T follicular helper cell (primary cell): Measurements from ENCODE around the gene FAM228B.
"Not testable (repeated sequence)": the region's sequence is repeated elsewhere in the genome, so short reads cannot be mapped to it uniquely, and the experiment has no call there.

ENCODE experiments used
- DNase-seq: peaks from one replicate; pipeline ENCODE4 v3.0.0-alpha.2; 2020; ENCODE audit warnings: low read depth

FAM228B gene

DNA sequence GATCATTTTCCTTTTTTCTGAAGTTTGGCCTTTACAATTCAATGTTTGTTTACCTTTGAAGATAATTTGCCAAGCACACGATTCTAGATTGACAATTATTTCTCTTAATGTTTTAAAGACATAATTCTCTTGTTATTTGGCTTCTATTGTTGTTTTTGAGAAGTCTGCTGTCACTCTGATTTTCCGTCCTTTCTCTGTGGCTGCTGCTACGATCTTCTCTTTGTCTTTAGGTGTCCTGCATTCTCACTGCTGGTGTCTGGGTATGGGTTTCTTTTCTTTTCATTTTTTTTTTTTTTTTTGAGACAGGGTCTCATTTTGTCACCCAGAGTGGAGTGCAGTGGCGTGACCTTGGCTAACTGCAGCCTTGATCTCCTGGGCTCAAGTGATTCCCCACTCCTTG, 36.4 kb downstream of the FAM228B start:
- no peak for DNase-seq

DNA sequence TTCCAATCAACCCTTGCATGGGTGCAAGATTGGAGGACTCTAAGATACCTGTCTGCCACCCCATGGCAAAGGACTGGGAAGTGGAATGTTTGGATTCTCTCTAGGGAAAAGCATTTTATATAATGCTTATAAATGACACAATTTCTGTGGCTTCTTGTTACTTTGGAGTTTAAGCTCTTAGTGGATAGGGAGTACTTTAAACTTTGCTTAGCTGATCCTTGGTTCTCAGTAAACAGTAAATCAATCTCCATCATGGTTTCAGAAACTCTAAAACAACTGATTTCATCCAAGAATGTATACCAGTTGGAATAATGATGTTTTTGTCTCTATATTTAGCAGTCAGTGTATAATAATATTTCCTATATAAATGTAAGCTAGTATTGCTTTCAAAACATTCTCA, 37.5 kb downstream of the FAM228B start:
- no peak for DNase-seq

DNA sequence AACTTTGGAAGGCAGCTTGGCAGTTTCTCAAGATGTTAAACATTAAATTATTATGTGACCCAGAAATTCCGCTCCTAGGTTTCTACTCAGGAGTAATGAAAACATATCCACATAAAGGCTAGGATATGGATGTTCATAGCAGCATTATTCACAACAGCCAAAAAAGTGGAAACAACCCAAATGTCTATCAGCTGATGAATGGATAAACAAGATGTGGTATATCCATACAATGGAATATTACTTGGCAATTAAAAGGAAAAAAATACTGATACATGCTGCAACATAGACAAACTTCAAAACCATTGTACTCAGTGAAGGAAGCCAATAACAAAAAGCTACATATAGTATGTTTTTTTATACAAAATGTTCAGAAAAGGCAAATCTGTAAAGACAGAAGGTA, 39.2 kb downstream of the FAM228B start:
- DNase-seq, result no peak

DNA sequence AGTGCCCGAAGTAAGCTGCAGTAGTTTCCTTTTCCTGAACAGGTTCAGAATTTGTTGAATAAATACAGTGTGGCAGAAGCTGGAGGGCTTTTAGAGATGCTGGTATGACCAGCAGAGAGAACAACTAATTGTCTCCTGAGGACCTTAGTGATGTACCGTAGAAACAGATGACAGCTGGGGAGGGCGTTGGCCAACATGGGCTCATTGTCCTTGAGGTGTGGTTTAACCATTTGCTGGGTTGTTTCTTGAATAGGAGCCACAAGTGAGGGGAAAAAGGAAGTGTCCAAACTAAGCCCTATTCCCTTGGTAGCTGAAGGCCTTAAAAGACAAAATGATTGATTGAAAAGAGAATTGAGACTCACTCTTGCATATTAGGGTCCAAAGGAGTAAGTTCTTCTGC, 39.9 kb downstream of the FAM228B start:
- DNase-seq, result no peak

DNA sequence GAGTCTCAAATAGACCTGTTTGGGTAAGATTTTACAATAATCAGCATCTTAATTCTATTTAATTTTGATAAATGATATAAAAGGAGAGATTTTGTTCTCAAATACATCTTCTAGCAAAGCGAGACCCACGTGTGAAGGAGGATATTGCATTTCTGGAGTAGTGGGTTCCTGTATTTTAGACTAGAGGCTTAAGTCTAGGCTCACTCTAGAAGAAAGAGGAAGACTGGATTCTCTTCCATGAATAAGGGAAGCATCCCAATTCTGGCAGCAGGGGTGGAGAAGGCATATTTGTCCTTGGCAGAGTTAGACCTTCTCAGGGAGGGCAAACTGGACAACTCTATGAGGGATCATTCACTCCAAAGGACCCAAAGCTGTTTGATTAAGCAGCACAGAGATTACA, 40.3 kb downstream of the FAM228B start:
- no peak for DNase-seq

DNA sequence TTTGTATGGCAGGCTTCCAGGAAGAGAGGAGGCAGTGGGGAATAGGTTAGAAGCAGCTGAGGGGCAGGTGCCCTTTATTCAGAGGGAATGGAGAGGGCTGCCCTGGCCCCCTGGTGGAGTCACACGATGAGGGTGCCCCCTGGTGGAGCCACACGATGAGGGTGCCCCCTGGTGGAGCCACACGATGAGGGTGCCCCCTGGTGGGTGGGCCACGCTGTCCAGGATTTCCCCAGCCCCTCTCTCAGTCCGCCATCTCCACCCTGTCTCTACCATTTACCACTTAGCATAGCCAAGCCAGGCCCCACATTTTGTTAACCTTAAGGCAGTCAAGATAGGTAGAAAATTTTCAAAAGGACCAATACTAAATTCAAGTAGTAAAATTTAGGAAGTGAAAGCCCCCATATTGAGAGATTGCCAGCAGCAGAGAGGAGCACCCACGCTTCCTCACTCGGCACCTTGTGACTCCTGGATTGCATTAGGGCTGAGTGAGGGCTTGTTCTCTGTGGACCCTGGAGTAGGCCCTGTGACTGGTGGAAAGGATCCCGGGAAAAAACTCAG, 41.2 kb downstream of the FAM228B start:
- DNase-seq, result peak; percentile 8

DNA sequence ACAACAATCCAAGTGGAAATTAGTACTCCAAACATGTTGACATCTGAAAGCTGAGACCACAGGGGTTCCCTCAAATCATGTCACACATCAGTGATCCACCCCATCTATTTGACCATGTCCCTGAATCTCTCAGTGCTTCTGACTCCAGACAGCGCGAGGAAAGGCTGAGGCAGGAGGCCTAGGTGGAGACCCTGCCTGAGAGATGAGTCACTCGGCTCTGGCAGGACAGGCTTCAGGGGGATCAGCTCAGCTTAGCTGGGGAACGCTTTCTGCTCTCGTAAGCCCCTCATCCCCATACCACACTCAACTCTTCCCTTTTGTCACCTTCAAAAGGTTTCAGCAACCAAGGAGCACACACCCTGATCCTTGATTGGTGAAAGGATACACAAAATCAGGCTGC, 45.8 kb downstream of the FAM228B start:
- DNase-seq, result no peak

DNA sequence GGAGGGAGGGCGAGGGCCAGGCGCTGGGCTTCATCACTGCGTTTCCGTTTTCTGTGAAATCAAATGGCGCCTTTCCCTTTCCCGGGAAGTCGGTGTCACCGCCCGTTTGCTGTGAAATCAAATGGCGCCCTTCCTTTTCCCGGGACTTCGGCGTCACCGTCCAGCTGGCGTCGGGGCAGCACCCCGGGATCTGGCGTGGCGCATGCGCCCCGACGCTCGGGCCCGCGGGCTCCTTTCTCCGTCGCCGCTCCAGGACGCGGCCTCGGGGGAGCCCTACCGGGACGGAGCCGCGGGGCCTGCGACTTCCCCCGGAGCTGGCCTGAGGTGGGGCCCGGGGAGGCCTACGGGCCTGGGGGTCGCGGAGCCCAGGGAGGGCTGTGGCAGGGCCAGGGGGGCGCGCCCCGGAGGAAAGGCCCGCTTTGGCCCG, 51.6 kb downstream of the FAM228B start, which contains the start of gene FAM228A:
TSS of gene FAM228A (plus strand) at position 203 of the 427 bp plus-strand sequence. CDS start 428 bp downstream, outside the sequence.
- DNase-seq, result no peak

DNA sequence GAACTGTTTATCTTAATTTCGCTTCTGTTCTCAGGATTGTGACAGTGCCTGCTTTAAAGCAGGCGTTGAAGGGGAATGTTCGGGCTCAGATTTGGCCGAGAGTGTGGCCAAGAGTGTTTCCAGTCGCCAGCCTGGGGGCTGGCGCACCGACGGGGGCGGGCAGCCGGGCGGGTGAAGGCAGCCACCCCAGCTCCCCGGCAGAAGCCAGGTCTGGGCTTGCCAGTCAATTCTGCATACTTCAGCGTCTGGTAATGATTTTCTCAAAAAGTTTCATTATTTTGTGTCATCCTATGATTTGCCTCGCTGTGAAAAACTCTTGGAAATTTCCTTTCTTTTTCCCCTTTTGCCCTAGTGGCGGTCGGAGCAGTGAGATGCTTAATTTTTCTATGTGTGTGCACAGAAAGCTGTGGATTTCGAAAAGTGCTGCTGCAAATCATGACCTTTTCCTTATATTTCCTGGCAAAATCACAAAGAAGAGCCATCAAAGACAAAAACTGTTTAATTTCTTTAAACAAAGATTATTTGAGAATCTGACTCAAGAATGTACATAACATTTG, 52.4 kb downstream of the FAM228B start:
- no peak for DNase-seq

DNA sequence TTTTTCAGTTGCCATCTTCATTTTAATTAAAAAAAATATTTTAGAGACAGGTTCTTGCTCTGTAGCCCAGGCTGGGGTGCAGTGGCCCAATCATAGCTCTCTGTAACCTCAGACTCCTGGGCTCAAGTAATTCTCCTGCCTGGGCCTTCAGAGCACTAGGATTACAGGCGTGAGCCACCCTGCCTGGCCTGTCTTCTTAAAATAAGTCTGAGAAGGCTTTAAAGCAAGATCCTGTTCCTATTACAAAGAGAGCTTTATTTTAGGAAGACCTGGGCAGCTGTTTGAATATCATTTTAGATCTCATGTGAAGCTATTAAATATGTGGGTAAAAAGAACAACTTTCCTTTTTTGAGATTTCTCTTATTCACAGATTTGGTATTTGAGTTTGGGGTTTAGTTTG, 53.1 kb downstream of the FAM228B start:
- no peak for DNase-seq

DNA sequence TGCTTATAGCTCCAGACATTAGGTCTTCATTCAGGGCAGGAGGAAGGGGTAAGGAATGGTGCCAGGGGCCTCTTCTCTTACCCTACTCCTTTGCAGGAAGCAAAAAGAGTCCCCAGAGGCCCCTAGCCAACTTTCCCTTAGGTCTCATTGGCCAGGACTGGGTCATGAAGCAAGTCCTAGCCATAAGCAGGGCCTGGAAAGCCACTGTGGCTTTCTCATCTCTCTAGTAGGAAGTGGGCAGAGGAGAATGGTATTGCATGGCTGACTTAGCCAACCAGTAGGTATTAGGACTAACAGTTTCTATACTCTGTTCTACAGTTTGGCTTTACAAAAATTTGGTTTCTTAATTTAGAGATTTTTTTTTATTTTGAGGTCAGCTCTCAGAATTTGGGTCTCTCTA, 56.4 kb downstream of the FAM228B start:
- no peak for DNase-seq

DNA sequence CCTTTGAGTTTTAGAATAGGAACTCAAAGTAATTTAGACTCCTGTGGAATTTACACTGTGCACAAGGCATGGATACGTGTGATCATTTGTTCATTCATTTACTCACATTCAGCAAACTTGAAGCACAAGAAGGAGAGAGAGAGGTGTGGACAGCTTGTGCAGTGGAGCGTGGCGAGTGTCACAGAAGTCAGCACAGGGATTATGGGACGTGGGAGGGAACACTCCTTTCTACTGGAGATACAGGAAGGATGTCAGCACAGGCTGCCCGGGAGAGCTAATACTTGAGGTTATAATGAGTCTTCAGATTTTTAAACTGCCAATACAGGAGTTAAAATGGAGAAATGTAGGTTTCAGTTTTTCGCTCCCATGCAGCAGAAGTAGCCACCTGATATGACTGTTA, 58.6 kb downstream of the FAM228B start:
- DNase-seq, result no peak

DNA sequence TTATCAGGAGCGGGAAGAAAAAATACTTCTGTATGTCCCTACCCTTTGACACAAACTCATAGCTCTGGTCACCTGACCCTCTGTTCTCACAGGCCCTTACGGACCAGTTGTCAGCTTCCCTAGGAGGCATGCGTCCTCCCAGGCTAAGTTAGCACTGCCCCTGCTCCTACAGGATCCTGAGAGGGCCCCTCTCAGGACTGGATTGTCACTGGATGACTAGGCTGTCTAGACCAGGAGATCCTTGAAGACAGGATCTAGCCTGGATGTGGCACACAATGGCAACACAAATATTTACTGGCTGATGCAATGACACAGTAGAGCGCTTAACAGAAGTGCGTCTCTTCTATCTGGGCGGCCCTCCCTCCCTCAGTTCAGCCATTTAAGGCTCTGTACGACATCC, 59.2 kb downstream of the FAM228B start:
- DNase-seq, result no peak

DNA sequence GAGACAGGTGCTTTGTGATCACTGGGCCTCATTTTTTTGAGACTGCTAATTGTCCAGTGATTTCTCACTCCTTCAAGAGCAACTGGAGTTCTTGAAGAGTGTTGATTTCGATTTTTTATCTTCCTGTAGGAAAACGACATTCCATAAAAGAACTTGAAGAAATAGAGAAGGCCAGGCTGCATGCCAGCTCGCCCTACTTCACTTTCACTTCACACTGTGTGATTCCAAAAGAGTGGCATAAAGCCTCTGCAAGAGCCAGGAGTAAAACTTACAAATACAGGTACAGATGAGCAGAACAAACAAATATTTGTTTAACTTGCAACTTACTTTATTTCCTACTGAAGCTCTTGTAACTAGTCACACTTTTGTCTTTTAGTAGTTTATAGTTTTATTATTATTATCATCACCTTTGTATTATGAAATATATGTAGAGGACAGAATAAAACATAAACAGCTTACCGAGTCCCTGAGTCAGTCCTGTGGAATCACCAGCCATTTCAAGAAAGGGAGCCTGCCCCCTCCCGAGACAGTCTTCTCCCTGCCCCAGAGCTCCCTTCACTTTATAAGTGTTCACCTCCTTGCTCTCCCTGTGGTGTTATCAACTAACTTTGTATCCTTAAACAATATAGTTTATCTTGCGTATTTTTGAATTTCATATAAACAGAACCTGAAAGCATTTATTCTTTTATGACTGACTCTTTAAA, 60.2 kb downstream of the FAM228B start:
- DNase-seq, result no peak

DNA sequence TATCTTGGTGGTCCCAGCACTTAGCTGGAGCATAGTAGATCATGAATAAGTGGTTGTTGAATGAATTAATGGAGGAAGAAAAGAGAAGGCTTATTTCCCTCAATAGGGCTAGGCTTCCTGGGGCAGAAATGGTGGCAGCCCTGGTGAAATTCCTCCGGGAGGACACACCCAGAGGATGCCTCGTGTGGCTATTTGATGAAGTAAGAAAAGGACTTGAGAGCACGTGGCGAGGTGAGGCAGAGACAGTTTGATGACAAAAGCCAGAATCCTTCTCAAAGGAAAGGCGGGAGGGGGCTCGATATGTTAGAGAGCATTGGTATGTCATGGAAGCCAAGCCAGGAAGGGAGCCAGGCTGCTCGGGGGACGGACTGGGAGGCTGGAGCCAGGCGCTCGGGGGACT, 66.3 kb downstream of the FAM228B start:
- DNase-seq, result no peak

DNA sequence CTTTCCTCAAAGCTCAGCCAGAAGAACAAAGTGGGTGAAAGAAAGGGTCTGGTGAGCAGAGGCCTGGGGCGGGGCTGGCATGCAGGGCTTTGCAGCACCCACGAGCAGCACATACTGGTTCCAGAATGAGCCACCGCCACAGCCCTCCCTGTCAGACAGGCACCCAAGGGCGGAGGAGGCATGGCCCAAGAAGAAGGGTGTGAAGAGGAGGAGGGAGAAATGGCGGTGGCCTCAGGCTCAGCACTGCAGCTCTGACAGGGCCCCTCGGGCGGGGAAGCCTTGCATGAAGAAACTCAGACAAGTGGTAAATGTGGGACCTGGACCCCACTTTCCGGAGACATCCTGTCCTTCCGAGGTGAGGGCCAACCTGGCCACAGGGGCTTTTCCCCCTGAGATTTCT, 67.2 kb downstream of the FAM228B start:
- DNase-seq, result no peak

DNA sequence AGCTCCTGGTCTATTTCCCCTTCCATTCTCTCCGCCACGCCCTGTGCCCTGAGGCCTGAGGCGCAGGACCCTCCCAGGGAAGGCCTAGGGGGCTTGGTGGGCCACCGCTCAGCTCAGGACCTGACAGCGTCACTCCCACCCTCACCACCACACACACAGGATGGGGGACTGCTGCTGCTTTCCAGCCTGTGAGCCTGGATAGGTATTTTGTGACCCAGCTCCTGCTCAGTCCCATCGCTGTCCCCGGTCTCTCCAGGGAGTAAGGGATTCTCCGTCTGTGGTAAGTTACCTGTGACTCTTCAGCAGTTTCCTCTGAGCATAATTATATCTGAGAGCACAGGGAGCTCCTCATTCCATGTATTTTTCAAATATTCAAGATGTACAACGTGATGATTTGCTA, 67.9 kb downstream of the FAM228B start:
- no peak for DNase-seq

DNA sequence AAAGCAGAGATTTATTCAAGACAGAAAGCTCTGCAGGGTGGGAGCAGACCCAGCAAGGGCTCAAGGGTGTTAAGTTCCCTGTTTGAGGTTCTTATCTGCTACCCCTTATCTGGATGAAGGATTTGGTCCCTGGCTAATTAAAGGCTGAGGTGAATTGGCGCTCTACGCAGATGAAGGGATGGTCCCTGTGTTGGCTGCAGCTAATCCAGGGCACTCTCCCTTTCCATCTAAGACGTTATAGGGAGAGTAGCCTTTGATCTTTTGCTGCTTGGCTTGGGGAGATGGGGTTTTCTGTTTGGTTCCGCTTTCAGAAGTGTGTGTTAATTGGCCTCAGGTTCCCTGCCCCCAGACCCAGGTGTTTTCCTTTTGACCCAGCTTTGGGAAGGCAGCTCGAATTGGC, 68.6 kb downstream of the FAM228B start:
- no peak for DNase-seq

DNA sequence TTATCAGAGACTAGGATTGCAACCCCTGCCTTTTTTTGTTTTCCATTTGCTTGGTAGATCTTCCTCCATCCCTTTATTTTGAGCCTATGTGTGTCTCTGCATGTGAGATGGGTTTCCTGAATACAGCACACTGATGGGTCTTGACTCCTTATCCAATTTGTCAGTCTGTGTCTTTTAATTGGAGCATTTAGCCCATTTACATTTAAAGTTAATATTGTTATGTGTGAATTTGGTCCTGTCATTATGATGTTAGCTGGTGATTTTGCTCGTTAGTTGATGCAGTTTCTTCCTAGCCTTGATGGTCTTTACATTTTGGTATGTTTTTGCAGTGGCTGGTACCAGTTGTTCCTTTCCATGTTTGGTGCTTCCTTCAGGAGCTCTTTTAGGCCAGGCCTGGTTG, 73.9 kb downstream of the FAM228B start:
- DNase-seq, result not testable (repeated sequence)

DNA sequence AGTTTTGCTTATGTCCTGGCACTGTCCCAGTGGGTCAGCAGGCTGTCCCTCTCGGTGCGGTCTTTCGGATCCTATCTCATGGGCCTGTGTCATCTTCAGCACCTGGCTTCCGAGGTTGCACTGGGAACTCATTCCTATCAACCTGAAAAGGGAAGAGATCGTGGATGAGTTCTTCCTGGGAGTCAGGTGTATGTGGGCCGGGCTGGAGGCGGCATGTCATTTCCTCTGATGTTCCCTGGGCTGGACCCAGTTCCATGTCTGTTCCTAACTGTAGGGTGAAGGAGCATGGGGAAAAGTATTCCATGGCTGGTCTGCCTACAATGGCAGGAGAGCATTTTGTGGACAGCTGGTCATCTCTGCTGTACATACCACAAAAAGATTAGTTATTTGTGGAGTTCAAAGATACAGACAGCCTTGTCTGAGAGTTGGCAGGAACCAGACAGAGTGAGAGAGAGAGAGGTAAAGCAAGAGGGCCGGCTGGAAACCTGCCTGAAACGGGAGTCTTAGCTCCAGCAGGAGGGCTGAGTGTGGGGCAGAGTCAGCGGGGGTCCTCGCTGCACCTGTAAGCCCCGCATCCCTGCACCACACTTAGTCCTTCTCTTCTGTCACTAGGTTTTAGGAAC, 76.8 kb downstream of the FAM228B start:
- DNase-seq, result no peak

DNA sequence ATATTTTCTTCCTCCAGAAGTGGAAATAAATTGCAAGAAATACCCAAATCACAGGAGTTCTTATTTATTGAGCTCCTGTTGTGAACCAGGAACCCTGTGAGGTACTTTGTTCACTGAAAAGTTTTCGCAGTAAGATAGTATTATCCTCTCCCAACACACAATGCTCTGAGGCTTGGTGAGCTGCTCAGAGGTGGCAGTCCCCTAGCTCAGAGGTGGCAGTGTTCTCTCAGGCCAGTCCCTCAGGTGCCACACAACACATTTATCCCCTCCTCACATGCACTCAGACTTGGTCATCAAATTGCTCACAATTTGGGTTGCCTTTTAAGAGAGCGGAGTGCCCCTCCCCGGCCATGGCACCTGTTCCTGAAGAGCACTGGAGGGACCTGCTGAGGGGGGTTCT, 77.5 kb downstream of the FAM228B start:
- no peak for DNase-seq

DNA sequence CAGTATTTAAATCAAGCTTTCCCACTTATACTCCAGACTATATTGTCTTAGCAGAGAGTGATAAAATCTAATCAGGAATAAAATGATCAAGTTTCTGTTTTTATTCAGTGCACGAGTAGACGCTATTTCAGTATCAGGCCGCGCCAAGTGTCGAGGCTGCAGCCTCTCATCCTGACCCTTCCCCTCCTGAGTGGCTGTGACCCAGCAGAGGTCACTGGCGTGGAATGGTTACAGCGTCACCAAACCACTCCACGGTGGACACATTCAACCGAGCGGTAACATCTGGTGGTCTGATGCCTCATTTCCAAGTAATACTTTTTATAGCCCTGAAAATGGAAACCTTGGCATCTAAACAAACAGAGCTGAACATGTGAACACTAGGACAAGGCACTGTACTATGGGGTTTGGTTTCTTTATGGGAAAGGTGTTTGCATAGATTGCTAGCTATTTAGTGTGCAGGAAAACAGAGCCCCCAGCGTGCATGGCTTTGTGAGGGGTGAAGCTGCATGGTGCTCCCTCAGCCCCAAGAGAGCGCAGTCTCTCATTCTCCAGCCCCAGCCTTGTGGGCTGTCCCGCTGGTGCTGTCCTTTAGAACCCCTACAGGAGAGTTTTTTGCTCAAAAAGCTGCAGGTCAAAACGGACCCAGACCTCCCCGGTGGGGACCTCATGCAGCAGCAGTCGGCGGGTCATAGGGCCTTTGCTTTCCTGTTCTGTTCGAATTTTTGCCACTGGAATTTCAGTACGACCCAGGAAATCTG, 79.9 kb downstream of the FAM228B start:
- DNase-seq, result no peak

DNA sequence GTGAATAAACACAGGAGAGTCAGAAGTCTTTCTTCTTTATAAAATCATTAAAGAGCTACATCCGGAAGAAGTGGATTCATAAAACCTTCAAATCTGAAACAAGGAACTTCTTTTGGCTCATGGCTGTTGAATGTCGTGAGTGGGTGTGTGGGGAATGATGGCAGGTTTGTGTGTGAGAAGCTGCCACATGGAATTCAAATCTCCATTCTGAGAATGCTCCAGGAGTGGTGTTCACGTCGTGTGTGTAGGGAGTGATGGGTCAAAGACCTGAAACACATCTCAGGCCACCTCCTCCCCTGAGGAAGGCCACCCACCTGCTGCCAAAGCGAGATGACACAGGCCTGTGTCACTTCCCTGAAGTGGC, 80.5 kb downstream of the FAM228B start:
- DNase-seq, result no peak
